ENCODE data around the gene DNAJC10. TPM values are rescaled to one million over a fixed set of nuclear protein-coding genes. Genes with fewer than 3 reads are reported as not detected.

Gene DNAJC10
- polyA plus RNA-seq, 1 donor (not counting 4 experiments of a cell fraction or from before 2014, with no cell fraction given), result 92.6 TPM

GRCh38 chr2:182818925-182819324 is 102.9 kb downstream of the DNAJC10 start:
- Histone ChIP-seq H4K20me1 (ENCODE audit: control insufficient read depth, extremely low read depth, insufficient read depth, low read length) (no peaks in the 10 kb centered on the region), H3K27me3 (ENCODE audit: control insufficient read depth, extremely low read depth, insufficient read depth, low read length) (peaks cover 4% of the 10 kb centered on the region), H3K4me1 (ENCODE audit: control insufficient read depth, extremely low read depth, insufficient read depth, low read length) (no peaks in the 10 kb centered on the region), H3K79me2 (ENCODE audit: control insufficient read depth, insufficient read depth, low read length) (no peaks in the 10 kb centered on the region), H2AFZ (ENCODE audit: control insufficient read depth, low read length) (no peak overlapping the region), H3K27ac (ENCODE audit: control insufficient read depth, insufficient read depth, low read length) (no peak overlapping the region), H3K9me1 (ENCODE audit: control insufficient read depth, extremely low read depth, insufficient read depth, low read length) (no peaks in the 10 kb centered on the region), H3K9ac (ENCODE audit: control insufficient read depth, extremely low read depth, insufficient read depth, low read length) (no peak overlapping the region), H3K36me3 (ENCODE audit: control insufficient read depth in 2 of 2, extremely low read depth in 1 of 2, insufficient read depth in 2 of 2, low read length in 2 of 2) (no peaks in the 10 kb centered on the region), H3K4me2 (ENCODE audit: control insufficient read depth, extremely low read depth, insufficient read depth, low read depth, low read length) (no peak overlapping the region), H3K4me3 (ENCODE audit: control insufficient read depth in 2 of 3, extremely low read depth in 1 of 3, insufficient read depth in 2 of 3, low read depth in 1 of 3, low read length in 3 of 3) (no peak overlapping the region), H3K9me3 (ENCODE audit: control insufficient read depth, low read depth, low read length) (no peaks in the 10 kb centered on the region)
- dilution Hi-C loops (cut with MboI; ENCODE audit: extremely low pct_ligation_motif_present, low sequenced_read_pairs), result no loop called here
- DNase-seq (ENCODE audit: low read depth, low spot score), result no peak
- FAIRE-seq, result no peak
- no peak for TF ChIP-seq EZH2 (IDR thresholded peaks at IDR 0.05; ENCODE audit: low read length)
- TF ChIP-seq CTCF (optimal IDR thresholded peaks at IDR 0.05 in 1 of 3, IDR thresholded peaks at IDR 0.05 in 1 of 3, conservative IDR thresholded peaks at IDR 0.05 in 1 of 3; ENCODE audit: extremely low read depth in 1 of 3, insufficient read depth in 2 of 3, low read length in 3 of 3), result no peak

GRCh38 chr2:182819412-182819811 is 103.4 kb downstream of the DNAJC10 start:
- no peaks in the 10 kb centered on the region for H3K9me1 ChIP-seq (ENCODE audit: control insufficient read depth, extremely low read depth, insufficient read depth, low read length)
- no peaks in the 10 kb centered on the region for H3K4me1 ChIP-seq (ENCODE audit: control insufficient read depth, extremely low read depth, insufficient read depth, low read length)
- no peak overlapping the region for H3K9ac ChIP-seq (ENCODE audit: control insufficient read depth, extremely low read depth, insufficient read depth, low read length)
- no peak overlapping the region for H3K4me2 ChIP-seq (ENCODE audit: control insufficient read depth, extremely low read depth, insufficient read depth, low read depth, low read length)
- TF ChIP-seq CTCF (optimal IDR thresholded peaks at IDR 0.05 in 1 of 3, IDR thresholded peaks at IDR 0.05 in 1 of 3, conservative IDR thresholded peaks at IDR 0.05 in 1 of 3; ENCODE audit: extremely low read depth in 1 of 3, insufficient read depth in 2 of 3, low read length in 3 of 3) (no peak), EZH2 (IDR thresholded peaks at IDR 0.05; ENCODE audit: low read length) (no peak)
- no peak overlapping the region for H3K27ac ChIP-seq (ENCODE audit: control insufficient read depth, insufficient read depth, low read length)
- DNase-seq (ENCODE audit: low read depth, low spot score) (no peak), FAIRE-seq (no peak)
- no peaks in the 10 kb centered on the region for H3K9me3 ChIP-seq (ENCODE audit: control insufficient read depth, low read depth, low read length)
- no peak overlapping the region for H2AFZ ChIP-seq (ENCODE audit: control insufficient read depth, low read length)
- dilution Hi-C loops (cut with MboI; ENCODE audit: extremely low pct_ligation_motif_present, low sequenced_read_pairs), result no loop called here
- no peaks in the 10 kb centered on the region for H3K36me3 ChIP-seq (ENCODE audit: control insufficient read depth in 2 of 2, extremely low read depth in 1 of 2, insufficient read depth in 2 of 2, low read length in 2 of 2)
- no peaks in the 10 kb centered on the region for H3K79me2 ChIP-seq (ENCODE audit: control insufficient read depth, insufficient read depth, low read length)
- H4K20me1 ChIP-seq (ENCODE audit: control insufficient read depth, extremely low read depth, insufficient read depth, low read length), result no peaks in the 10 kb centered on the region
- H3K4me3 ChIP-seq (ENCODE audit: control insufficient read depth in 2 of 3, extremely low read depth in 1 of 3, insufficient read depth in 2 of 3, low read depth in 1 of 3, low read length in 3 of 3), result no peak overlapping the region
- peaks cover 4% of the 10 kb centered on the region for H3K27me3 ChIP-seq (ENCODE audit: control insufficient read depth, extremely low read depth, insufficient read depth, low read length)
